HepG2 (cell line): ENCODE data around the gene NAP1L4. TPM values are rescaled to one million over a fixed set of nuclear protein-coding genes. Genes with fewer than 3 reads are reported as not detected.

Experiments used
- ATAC-seq: fragments of 200-7000 bp; cut with Tn5 transposase; 3 replicates; pipeline ENCODE4 v1.9.1; 2020; ENCODE audit warnings: mild to moderate bottlenecking, moderate library complexity
- BruUV-seq: library from RNA; stranded (reverse); fragments of 400-500 nt; replicated peaks from 2 replicates; lab custom pipeline; 2021; lab: Mats Ljungman, UMichigan
- CTCF ChIA-PET: fragments of 300-600 bp; formaldehyde crosslinking; extraction: SDS; loops from one replicate; lab custom pipeline; 2021; ENCODE audit warnings: low total read pairs, inconsistent platforms, low intra/inter-chr PET ratio; lab: Yijun Ruan, JAX
- POLR2A ChIA-PET: fragments of 350-600 bp; sonication (Branson Sonifier 250); formaldehyde crosslinking; loops from one replicate; lab custom pipeline; 2020; ENCODE audit warnings: antibody characterized with exemption, inconsistent platforms; lab: Yijun Ruan, JAX
- DNase-seq: peaks from one replicate; pipeline ENCODE4 v3.0.0-alpha.2; 2015; ENCODE audit warnings: low spot score
- FAIRE-seq: peaks from 3 replicates; lab custom pipeline; 2011; peaks lifted over from hg19 to GRCh38; lab: Jason Lieb, UNC
- H2AFZ ChIP-seq: one replicate; pipeline ENCODE4 v1.6.1; 2011; ENCODE audit warnings: low read length, inconsistent platforms
- H3K27ac ChIP-seq: fragments of 300-600 bp; 3 replicates; pipeline ENCODE4 v1.8.0; 2011; ENCODE audit warnings: mixed run types, mild to moderate bottlenecking, mixed read lengths, low read length, inconsistent platforms; ENCODE audit not compliant: insufficient read depth; ENCODE audit errors: extremely low read length
- H3K27me3 ChIP-seq, 2 experiments: fragments of 200-600 bp in 1 of 2; 2 replicates in 1 of 2; 3 replicates in 1 of 2; pipeline versions ENCODE4 v1.6.0 to v1.8.0; 2011; ENCODE audit warnings: low read length in 2 of 2, mild to moderate bottlenecking in 2 of 2, moderate library complexity in 2 of 2, inconsistent platforms in 1 of 2; ENCODE audit not compliant: insufficient read depth in 2 of 2, control insufficient read depth in 1 of 2
- H3K36me3 ChIP-seq, 2 experiments: fragments of 200-600 bp in 1 of 2; replicated peaks in 1 of 2; 2 replicates in 1 of 2; 3 replicates in 1 of 2; pipeline versions ENCODE4 v1.5.1 to v1.8.0; 2011; ENCODE audit warnings: low read length in 2 of 2, inconsistent platforms in 1 of 2; ENCODE audit not compliant: insufficient read depth in 2 of 2, control insufficient read depth in 1 of 2
- H3K4me1 ChIP-seq: 2 replicates; pipeline ENCODE4 v1.5.1; 2012; ENCODE audit warnings: low read length, inconsistent platforms; ENCODE audit not compliant: insufficient read depth
- H3K4me2 ChIP-seq: 2 replicates; pipeline ENCODE4 v1.6.0; 2011; ENCODE audit warnings: low read depth, low read length, inconsistent platforms
- H3K4me3 ChIP-seq, 3 experiments: fragments of 200-600 bp in 1 of 3; sonication (generic), shearing (Covaris generic) in 1 of 3; replicated peaks in 1 of 3; 2 replicates each; pipeline ENCODE4 v1.5.1; 2011 to 2016; ENCODE audit warnings: low read length in 3 of 3, inconsistent platforms in 2 of 3, low read depth in 2 of 3, mild to moderate bottlenecking in 2 of 3, control low read depth in 1 of 3, mixed read lengths in 1 of 3; ENCODE audit not compliant: insufficient read depth in 1 of 3
- H3K79me2 ChIP-seq: one replicate; pipeline ENCODE4 v1.6.1; 2011; ENCODE audit warnings: low read length, inconsistent platforms; ENCODE audit not compliant: insufficient read depth
- H3K9ac ChIP-seq: 2 replicates; pipeline ENCODE4 v1.6.0; 2011; ENCODE audit warnings: mild to moderate bottlenecking, low read depth, low read length, inconsistent platforms; ENCODE audit not compliant: insufficient read depth
- H3K9me3 ChIP-seq: 2 replicates; pipeline ENCODE4 v1.5.1; 2012; ENCODE audit warnings: mild to moderate bottlenecking, low read length
- H4K20me1 ChIP-seq: 2 replicates; pipeline ENCODE4 v1.6.0; 2011; ENCODE audit warnings: inconsistent platforms, mild to moderate bottlenecking, low read length, moderate library complexity; ENCODE audit not compliant: insufficient read depth
- AGO2 ChIP-seq: fragments of 200-400 bp; formaldehyde crosslinking; optimal IDR thresholded peaks from 2 replicates; pipeline ENCODE3; 2017; ENCODE audit warnings: mild to moderate bottlenecking, low read depth, low read length, moderate library complexity
- CHD4 ChIP-seq: fragments of 200-600 bp; sonication (generic); IDR thresholded peaks from 2 replicates; pipeline ENCODE4 v1.7.0; 2017; ENCODE audit warnings: mild to moderate bottlenecking, low read length, borderline replicate concordance
- RBM22 ChIP-seq: fragments of 200-400 bp; formaldehyde crosslinking; optimal IDR thresholded peaks from 2 replicates; pipeline ENCODE3; 2017; ENCODE audit warnings: mild to moderate bottlenecking, low read length, moderate library complexity
- TMF1 ChIP-seq: sonication (generic); formaldehyde crosslinking; IDR thresholded peaks from 2 replicates; pipeline ENCODE4 v1.8.1; 2022; ENCODE audit warnings: low read depth, missing genetic modification reagents
- ZNF329 ChIP-seq: sonication (generic); formaldehyde crosslinking; IDR thresholded peaks from 2 replicates; pipeline ENCODE4 v1.9.0; 2021; ENCODE audit warnings: low read depth, mild to moderate bottlenecking, missing genetic modification reagents
- ZNF335 ChIP-seq: sonication (generic); formaldehyde crosslinking; IDR thresholded peaks from 2 replicates; pipeline ENCODE4 v1.4.0; 2020; ENCODE audit warnings: missing genetic modification reagents
- WGBS: methylation state at CpG from one replicate; pipeline ENCODE4 v1.1.6; 2017; ENCODE audit warnings: low lambda C conversion rate; 5-methylcytosine and 5-hydroxymethylcytosine counted together
- in situ Hi-C: cut with HindIII; loops from 2 replicates; pipeline ENCODE4 v1.10.0; 2017; ENCODE audit warnings: low pct_unique_long_range_greater_than_20kb; ENCODE audit not compliant: extremely low pct_ligation_motif_present
- intact Hi-C: fragments of 100-400 bp; cut with micrococcal nuclease; formaldehyde crosslinking; loops from one replicate; pipeline ENCODE4 v1.10.0; 2022; ENCODE audit not compliant: unreplicated experiment
- polyA plus RNA-seq, 8 experiments: library from polyadenylated mRNA; depleted of rRNA in 3 of 8; stranded (reverse) in 7 of 8; unstranded in 1 of 8; fragments of >200 nt; fragmentation: Illumina TruSeq in 4 of 8; extraction: Trizol in 4 of 8; gene quantifications; 2 replicates each; pipeline versions ENCODE4 v1.2.1 to v1.2.3, GENCODE V29; 2011 to 2016; ENCODE audit warnings: low read depth in 4 of 8, missing spikeins in 1 of 8, mixed read lengths in 1 of 8; ENCODE audit not compliant: insufficient read depth in 1 of 8
- total RNA-seq, 5 experiments: library from RNA; depleted of rRNA; stranded (reverse); fragments of >200 nt; fragmentation: Illumina TruSeq; extraction: Trizol; gene quantifications; 2 replicates each; pipeline ENCODE4 v1.2.3, GENCODE V29; 2016; ENCODE audit warnings: low read depth in 1 of 5
- TF ChIP-seq, protein P1 (sequence below): sonication (generic); formaldehyde crosslinking; IDR thresholded peaks from 2 replicates; pipeline ENCODE4 v1.8.1; 2023; ENCODE audit warnings: mild to moderate bottlenecking, moderate library complexity, missing genetic modification reagents

NAP1L4 gene
- total and polyA plus RNA-seq, 2 of the 13 experiments (the other 11 are each of a cell fraction or from before 2014, with no cell fraction given): 64.0 to 186 TPM

- H3K27ac ChIP-seq: no peak overlapping the region
- BruUV-seq: no TSS peak
- H3K9me3 ChIP-seq: no peaks in the 10 kb centered on the region
- ChIA-PET POLR2A (interaction anchor here (1.5 kb wide), 1 partner anchor 9 kb away, joined by 3 read pairs; the partner anchor contains the start of gene NAP1L4), CTCF (no interaction called here)
- no peak overlapping the region for H2AFZ ChIP-seq
- in situ Hi-C loops (no loop called here), intact Hi-C loops (no loop called here)
- no peaks in the 10 kb centered on the region; a peak in 1 of 5 replicates for H3K27me3 ChIP-seq
- ATAC-seq: no peak
- DNase-seq: no peak
- H3K4me1 ChIP-seq: no peaks in the 10 kb centered on the region
- H3K4me2 ChIP-seq: no peak overlapping the region
- no peak overlapping the region for H3K4me3 ChIP-seq
- H3K79me2 ChIP-seq: no peaks in the 10 kb centered on the region
- no peak for TF ChIP-seq TMF1 (CRISPR knock-in tag)
- TF ChIP-seq, protein P1, sequence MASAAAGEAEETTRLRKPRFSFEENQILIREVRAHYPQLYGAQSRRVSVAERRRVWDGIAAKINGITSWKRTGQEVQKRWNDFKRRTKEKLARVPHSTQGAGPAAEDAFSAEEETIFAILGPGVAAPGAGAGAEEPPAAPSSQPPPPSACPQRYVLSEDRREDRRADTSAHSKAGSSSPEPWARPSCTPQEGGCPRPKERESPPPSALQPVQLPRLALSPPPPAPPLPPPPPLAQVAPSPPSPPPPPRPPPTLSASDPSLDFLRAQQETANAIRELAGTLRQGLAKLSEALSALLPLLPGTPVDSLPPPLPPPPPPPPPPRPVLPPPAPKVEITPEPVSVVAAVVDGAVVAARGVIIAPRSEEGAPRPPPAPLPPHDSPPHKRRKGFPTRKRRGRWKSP (CRISPR knock-in tag): no peak
- TF ChIP-seq, all 625 proteins: peak for 0
- Histone ChIP-seq H3K9ac (no peak overlapping the region), H4K20me1 (no peaks in the 10 kb centered on the region), H3K36me3 (peaks cover 23 to 52% of the 10 kb centered on the region in 2 experiments; a peak in 4 of 5 replicates)
- 100% methylated on average over 1 of the region's 6 CpGs for WGBS
- FAIRE-seq: no peak
Measured at GRCh38 chr11:3001496-3001895, 9.4 kb upstream of the NAP1L4 start.

DNA sequence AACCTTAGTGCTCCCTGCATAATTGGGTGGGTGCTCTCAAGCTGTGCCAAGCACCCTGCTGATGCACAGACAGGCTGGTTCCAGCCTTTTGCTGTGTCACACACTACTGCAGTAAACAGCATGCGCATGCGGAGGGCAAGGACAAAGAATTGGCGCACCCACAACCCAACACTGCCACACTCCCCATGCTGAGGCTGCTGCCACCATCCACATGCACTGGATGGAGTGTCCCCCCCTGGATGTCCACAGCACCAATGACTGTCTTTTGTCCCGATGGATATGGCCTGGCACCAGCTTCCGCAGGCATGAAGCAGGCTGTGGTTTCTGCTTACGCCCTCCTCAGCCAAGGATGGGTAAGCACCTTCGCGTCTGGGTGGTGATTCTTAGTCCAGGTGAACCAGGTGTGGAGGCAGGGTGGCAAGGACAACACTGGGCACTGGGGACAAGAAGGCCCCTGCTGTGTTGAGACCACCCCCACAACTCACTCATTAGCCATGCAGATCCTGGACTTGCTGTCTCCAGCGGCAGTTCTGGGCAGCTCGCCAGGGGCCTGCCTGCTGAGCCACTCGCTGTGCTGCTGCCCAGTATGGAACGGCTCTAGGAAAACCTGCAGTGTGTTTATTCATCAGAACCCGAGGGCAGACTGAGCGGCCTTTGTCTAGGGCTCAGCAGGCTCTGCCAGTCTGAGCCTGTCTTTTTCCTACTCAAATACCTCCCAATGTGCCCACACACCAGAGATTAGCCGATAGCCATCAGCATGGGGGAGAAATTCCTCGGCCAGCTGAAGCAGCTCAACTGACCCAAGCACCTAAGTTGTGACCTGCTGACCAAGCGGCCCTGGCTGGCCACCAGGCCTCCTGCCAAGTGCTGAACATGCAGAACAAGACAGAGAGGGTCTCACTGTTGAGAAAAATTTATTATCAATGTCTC is 8.2 kb upstream of the NAP1L4 start:
- 88% methylated on average over 4 of the region's 17 CpGs for WGBS
- intact Hi-C loops (no loop called here), in situ Hi-C loops (no loop called here)
- H3K79me2 ChIP-seq: no peaks in the 10 kb centered on the region
- no peaks in the 10 kb centered on the region for H3K4me1 ChIP-seq
- no peak overlapping the region for H3K4me2 ChIP-seq
- CTCF ChIA-PET: no interaction called here
- no peak overlapping the region for H3K27ac ChIP-seq
- H3K36me3 ChIP-seq: peaks cover 23 to 46% of the 10 kb centered on the region in 2 experiments; a peak in 4 of 5 replicates
- no peaks in the 10 kb centered on the region for H3K9me3 ChIP-seq
- no peaks in the 10 kb centered on the region for H4K20me1 ChIP-seq
- FAIRE-seq: no peak
- no peak for TF ChIP-seq ZNF335
- TF ChIP-seq ZNF329 (CRISPR knock-in tag): no peak
- TF ChIP-seq RBM22: peak; percentile 68
- peak; percentile 29 for TF ChIP-seq AGO2
- TF ChIP-seq CHD4: no peak
- no peaks in the 10 kb centered on the region; a peak in 1 of 5 replicates for H3K27me3 ChIP-seq
- H3K4me3 ChIP-seq: no peak overlapping the region
- no TSS peak for BruUV-seq
- H2AFZ ChIP-seq: no peak overlapping the region
- POLR2A ChIA-PET: no interaction called here
- ATAC-seq: no peak
- H3K9ac ChIP-seq: no peak overlapping the region
- DNase-seq: no peak
